Mesothelial cell of epicardium (in vitro differentiated cells): ENCODE results near the gene DNAJA1. TPM values are rescaled to one million over a fixed set of nuclear protein-coding genes. Genes with fewer than 3 reads are reported as not detected.

ENCODE experiments used
- DNase-seq, 2 experiments: peaks; one replicate each; pipeline ENCODE4 v3.0.0; 2021; ENCODE audit warnings: low spot score in 2 of 2; ENCODE audit not compliant: unreplicated experiment in 2 of 2
- H3K27ac Mint-ChIP-seq: 2 replicates; pipeline ENCODE4 v1.8.0; 2021; ENCODE audit warnings: mixed read lengths
- H3K27me3 Mint-ChIP-seq: 2 replicates; pipeline ENCODE4 v1.8.0; 2021; ENCODE audit warnings: low read depth, mixed read lengths
- H3K36me3 Mint-ChIP-seq: 2 replicates; pipeline ENCODE4 v1.8.0; 2021; ENCODE audit warnings: mixed read lengths
- H3K4me1 Mint-ChIP-seq: 2 replicates; pipeline ENCODE4 v1.8.0; 2021; ENCODE audit warnings: mixed read lengths
- H3K4me3 Mint-ChIP-seq: 2 replicates; pipeline ENCODE4 v1.8.0; 2021; ENCODE audit warnings: mild to moderate bottlenecking, moderate library complexity, mixed read lengths
- H3K9me3 Mint-ChIP-seq: 2 replicates; pipeline ENCODE4 v1.8.0; 2021; ENCODE audit warnings: mixed read lengths
- total RNA-seq: library from RNA; stranded (reverse); gene quantifications from 3 replicates; pipeline ENCODE4 v1.2.1, GENCODE V29; 2021
- TF ChIP-seq, protein P1 (sequence below): fragments of 200-600 bp; sonication (generic); IDR thresholded peaks from one replicate; pipeline ENCODE4 v1.5.0; 2021; ENCODE audit warnings: antibody characterized with exemption; ENCODE audit not compliant: unreplicated experiment

Gene DNAJA1
- total RNA-seq = 151 to 161 TPM (median 157 TPM) in 3 replicates

DNA sequence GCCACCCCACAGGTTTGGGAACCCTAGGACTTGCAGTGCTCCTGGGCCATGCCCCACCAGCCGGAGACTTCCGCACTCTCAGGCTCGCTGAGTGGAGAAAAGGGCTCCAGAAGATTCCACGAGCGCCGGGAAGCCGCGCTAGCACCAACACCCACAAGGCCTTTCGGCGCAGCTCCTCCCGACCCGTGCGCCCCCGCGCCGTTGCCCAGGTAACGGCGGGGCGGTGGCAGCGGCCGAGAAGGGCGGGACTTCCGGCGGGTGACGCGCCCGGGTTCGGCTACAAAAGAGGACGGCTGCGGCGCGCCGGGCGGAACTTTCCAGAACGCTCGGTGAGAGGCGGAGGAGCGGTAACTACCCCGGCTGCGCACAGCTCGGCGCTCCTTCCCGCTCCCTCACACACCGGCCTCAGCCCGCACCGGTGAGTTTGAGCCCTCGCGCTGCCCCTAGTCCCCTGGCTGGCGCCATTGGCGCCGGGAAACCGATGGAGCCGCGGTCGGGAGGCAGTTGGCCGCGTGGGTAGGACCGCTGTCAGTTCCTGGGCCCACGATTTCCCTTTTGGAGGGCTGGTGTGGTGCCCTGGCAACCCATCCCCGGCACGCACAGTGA lies at the start of gene DNAJA1:
Gene DNAJA1, plus strand, starts transcription at position 308 of the 606 bp plus-strand sequence. CDS start 1,212 bp downstream, outside the sequence.
- Mint-ChIP-seq H3K27me3 (no peaks in the 10 kb centered on the region), H3K4me3 (peak within 1 kb of the TSS; percentile 98), H3K4me1 (peaks cover 54% of the 10 kb centered on the region), H3K9me3 (no peaks in the 10 kb centered on the region), H3K27ac (peak within 1 kb of the TSS; percentile 99), H3K36me3 (peaks cover 18% of the 10 kb centered on the region)
- TF ChIP-seq, protein P1, sequence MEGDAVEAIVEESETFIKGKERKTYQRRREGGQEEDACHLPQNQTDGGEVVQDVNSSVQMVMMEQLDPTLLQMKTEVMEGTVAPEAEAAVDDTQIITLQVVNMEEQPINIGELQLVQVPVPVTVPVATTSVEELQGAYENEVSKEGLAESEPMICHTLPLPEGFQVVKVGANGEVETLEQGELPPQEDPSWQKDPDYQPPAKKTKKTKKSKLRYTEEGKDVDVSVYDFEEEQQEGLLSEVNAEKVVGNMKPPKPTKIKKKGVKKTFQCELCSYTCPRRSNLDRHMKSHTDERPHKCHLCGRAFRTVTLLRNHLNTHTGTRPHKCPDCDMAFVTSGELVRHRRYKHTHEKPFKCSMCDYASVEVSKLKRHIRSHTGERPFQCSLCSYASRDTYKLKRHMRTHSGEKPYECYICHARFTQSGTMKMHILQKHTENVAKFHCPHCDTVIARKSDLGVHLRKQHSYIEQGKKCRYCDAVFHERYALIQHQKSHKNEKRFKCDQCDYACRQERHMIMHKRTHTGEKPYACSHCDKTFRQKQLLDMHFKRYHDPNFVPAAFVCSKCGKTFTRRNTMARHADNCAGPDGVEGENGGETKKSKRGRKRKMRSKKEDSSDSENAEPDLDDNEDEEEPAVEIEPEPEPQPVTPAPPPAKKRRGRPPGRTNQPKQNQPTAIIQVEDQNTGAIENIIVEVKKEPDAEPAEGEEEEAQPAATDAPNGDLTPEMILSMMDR = no peak
- DNase-seq = peak; percentile 92 to 98

DNA sequence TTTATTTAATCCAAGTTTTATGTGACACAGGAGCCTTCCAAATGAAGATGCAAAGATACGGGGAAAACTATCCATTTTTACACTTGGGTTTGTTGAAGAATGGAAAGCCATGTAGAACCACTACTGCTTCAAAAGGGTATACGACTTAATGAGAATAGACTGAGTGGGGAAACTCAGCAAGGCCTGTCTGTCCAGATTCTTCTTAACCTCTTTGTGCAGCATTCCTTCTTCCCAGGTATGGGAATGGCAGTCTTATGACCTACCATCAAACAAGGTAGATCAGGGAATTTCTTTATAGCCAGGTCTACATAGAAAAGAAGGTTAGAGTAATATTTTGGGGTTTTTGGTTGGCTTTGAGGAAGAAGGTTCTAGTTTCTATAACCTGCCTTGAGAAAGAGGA lies 47.0 kb upstream of the DNAJA1 start:
- H3K4me3 Mint-ChIP-seq = no peak overlapping the region
- peaks cover 32% of the 10 kb centered on the region for H3K36me3 Mint-ChIP-seq
- TF ChIP-seq, protein P1 = no peak
- no peaks in the 10 kb centered on the region for H3K4me1 Mint-ChIP-seq
- peaks cover 9% of the 10 kb centered on the region for H3K9me3 Mint-ChIP-seq
- no peaks in the 10 kb centered on the region for H3K27me3 Mint-ChIP-seq
- DNase-seq = no peak
- no peak overlapping the region for H3K27ac Mint-ChIP-seq

- H3K9me3 Mint-ChIP-seq = no peaks in the 10 kb centered on the region
- TF ChIP-seq, protein P1 = no peak
- H3K4me3 Mint-ChIP-seq = no peak overlapping the region
- H3K27me3 Mint-ChIP-seq = no peaks in the 10 kb centered on the region
- H3K36me3 Mint-ChIP-seq = peaks cover 41% of the 10 kb centered on the region
- no peak for DNase-seq
- H3K27ac Mint-ChIP-seq = no peak overlapping the region
- H3K4me1 Mint-ChIP-seq = peaks cover 7% of the 10 kb centered on the region
Observed at GRCh38 chr9:32986971-32987370, 38.1 kb upstream of the DNAJA1 start.

DNA sequence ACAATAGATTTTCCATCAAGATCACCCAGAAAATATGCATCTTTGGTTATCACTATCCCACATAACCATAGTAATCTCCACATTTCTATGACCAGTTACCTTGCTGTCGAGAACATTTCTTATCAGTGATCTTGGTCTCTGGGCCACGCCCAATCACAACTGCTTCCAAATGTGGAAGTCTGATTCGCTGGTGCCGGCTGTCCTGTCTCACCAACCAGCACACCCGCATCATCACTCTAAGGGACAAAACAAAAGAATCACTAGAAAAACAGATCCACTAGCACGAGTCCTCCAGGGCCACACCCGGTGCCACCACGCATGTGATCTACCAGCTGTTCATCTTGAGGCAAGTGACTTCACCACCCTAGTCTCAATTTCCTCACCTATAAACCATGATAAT lies 35.4 kb upstream of the DNAJA1 start:
- peaks cover 18% of the 10 kb centered on the region for H3K4me1 Mint-ChIP-seq
- H3K4me3 Mint-ChIP-seq = no peak overlapping the region
- H3K36me3 Mint-ChIP-seq = peaks cover 28% of the 10 kb centered on the region
- no peaks in the 10 kb centered on the region for H3K9me3 Mint-ChIP-seq
- TF ChIP-seq, protein P1 = no peak
- no peaks in the 10 kb centered on the region for H3K27me3 Mint-ChIP-seq
- H3K27ac Mint-ChIP-seq = no peak overlapping the region
- DNase-seq = no peak

- Mint-ChIP-seq H3K36me3 (peaks cover 33% of the 10 kb centered on the region), H3K4me1 (peaks cover 18% of the 10 kb centered on the region), H3K9me3 (no peaks in the 10 kb centered on the region), H3K27me3 (no peaks in the 10 kb centered on the region), H3K27ac (peak overlapping the region; percentile 8), H3K4me3 (no peak overlapping the region)
- TF ChIP-seq, protein P1 = no peak
- no peak for DNase-seq
Observed at GRCh38 chr9:32991897-32992594, 33.0 kb upstream of the DNAJA1 start.
